GM18526 (cell line): ENCODE results near the gene TAL2.

Experiments
- POLR2A ChIP-seq: IDR thresholded peaks from 3 replicates; pipeline ENCODE4 v1.6.1; 2011; ENCODE audit not compliant: insufficient read length; ENCODE audit errors: extremely low read depth

Gene TAL2

DNA sequence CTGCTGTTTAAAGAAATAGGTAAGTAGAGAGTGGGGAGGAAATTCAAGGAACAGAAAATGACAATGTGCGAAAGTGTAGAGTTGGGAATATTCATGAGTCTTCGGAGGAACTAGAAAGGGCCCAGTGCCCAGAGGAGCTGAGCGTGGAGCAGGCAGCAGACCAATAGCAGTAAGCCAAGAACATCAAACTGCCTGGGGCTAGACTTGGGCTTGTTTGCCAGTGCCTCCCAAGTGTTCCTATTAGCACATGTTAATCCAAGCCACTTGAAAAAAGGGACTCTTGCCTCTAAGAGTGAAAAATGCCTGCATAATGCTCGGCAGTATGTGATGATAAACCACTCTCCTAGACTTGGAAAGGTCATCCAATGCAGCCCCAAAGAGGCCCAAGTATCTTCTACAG, 1.2 kb upstream of the TAL2 start:
- TF ChIP-seq POLR2A = no peak

DNA sequence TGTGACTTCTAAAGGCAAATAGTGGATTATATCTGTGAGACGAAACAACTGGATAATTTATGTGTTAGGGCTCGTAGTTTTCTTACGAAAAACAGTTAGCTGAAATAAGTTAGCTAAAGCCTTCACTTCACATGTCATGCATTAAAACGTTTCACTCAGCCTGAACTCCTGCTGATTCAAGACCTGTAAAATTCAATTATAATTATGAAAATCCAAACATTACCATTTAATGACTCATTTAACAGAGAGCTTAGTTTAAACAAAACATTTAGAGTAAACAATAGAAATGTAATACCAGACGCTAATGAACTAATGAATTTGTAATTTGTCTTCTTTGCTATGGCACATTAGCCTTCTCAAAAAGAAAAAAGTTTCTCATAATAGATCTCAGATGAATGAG, 1.7 kb downstream of the TAL2 start:
- no peak for TF ChIP-seq POLR2A

- TF ChIP-seq POLR2A = no peak
These were observed 5.6 kb downstream of the TAL2 start for GRCh38 chr9:105667867-105668266.

- no peak for TF ChIP-seq POLR2A
These were observed 8.1 kb downstream of the TAL2 start for GRCh38 chr9:105670315-105670714.

DNA sequence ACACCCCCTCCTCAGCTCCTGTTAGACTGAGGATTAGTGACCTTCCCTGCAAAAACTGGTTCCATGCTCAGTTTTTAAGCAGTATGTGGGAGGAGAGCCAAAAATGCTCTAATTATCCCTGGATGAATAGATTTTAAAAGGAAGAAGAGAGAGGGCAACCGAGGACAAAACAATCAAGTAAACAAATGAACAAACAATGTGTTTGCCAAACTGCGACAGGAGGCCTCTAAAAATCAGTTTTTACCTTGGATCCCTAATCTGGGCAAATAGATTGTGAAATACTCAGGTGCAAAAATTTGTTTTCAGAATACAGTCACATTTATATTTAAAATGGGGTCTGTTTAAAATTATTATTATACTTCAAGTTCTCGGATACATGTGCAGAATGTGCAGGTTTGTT, 8.5 kb downstream of the TAL2 start:
- TF ChIP-seq POLR2A = no peak

DNA sequence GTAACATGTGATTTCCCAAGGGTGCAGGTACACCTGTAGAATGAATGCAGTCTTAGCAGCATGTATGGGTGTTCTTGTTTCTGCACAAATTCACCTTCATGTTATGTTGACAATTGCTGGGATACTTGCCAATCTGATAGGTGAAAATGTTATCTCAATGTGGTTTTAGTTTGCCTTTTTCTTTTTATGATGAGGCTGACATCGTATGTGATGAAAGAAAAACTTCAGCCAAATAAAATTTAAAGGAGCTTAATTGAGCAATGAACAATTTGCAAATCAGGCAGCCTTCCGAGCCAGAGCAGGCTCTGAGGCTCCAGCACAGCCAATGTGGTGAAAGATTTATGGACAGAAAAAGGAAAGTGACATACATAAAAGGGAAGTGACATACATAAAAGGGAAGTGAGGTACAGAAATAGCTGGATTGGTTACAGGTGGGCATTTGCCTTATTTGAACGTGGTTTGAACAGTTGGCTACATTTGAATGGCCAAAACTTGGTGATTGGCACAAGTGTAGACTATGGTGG, 10.5 kb downstream of the TAL2 start:
- no peak for TF ChIP-seq POLR2A

DNA sequence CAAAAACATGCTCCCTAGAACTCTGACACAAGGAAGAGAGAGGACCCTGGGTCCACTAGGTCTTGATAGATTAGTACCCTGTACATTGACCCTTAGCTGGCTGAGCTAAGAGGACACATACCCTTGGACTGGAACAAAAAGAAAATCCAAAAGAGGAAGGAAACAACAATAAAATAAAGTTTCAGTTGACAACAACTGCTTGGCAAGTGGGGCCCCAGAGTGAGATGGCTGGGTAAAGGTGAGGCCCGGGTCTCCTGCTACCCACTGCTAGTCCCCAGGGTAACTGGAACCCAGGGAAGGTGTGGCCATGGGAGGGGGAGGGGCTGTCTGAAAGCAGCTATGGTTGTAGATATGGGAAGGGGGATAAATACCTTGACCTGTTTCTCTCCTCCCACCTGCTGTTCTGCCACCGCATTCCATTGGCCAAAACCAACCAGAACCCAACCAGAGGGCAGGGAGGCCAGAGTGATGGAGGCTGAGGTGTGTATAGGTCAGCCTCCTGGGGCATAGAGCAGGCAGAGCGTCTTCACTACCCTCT, 11.7 kb downstream of the TAL2 start:
- TF ChIP-seq POLR2A = no peak

GRCh38 chr9:105676351-105676923, 14.2 kb downstream of the TAL2 start:
- no peak for TF ChIP-seq POLR2A

DNA sequence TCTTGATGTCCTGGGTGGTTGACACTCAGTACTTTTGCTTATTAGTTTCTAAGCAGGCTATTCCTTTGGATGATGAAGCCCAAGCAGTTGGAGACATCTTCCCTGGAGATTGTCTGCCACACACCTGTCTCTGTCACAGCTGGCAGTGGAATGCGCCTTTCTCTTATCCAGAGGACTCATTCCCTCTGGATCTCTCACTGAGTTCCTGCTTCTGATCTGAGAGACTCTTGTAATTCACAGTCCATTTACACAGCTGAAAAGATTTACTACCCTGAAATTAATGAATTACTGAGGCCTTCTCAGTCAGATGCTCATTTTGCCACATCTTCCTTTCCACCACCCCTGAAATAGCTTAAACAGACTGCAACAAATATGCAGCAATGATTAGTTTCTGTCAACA, 15.9 kb downstream of the TAL2 start:
- no peak for TF ChIP-seq POLR2A

- no peak for TF ChIP-seq POLR2A
These were observed 16.5 kb downstream of the TAL2 start for GRCh38 chr9:105678781-105679180.

- no peak for TF ChIP-seq POLR2A
These were observed 17.2 kb downstream of the TAL2 start for GRCh38 chr9:105679257-105680022.

- TF ChIP-seq POLR2A = no peak
These were observed 19.1 kb downstream of the TAL2 start for GRCh38 chr9:105681313-105681712.

GRCh38 chr9:105681724-105682123, 19.5 kb downstream of the TAL2 start:
- TF ChIP-seq POLR2A = no peak

- no peak for TF ChIP-seq POLR2A
These were observed 21.5 kb downstream of the TAL2 start for GRCh38 chr9:105683688-105684275.

DNA sequence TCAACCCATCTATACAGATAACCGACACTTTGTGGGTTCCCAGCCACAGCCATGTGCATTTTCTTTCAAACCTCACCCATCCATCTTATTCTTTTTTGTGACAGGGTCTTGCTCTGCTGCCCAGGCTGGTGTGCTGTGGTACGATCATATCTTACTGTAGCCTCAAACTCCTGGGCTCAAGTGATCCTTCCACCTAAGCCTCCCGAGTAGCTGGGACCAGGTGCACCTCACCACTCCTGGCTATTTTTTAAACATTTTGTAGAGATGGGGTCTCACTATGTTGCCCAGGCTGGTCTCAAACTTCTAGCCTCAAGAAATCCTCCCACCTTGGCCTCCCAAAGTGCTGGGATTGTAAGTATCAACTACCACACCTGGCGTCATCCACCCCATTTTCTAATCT, 24.7 kb downstream of the TAL2 start:
- TF ChIP-seq POLR2A = no peak

DNA sequence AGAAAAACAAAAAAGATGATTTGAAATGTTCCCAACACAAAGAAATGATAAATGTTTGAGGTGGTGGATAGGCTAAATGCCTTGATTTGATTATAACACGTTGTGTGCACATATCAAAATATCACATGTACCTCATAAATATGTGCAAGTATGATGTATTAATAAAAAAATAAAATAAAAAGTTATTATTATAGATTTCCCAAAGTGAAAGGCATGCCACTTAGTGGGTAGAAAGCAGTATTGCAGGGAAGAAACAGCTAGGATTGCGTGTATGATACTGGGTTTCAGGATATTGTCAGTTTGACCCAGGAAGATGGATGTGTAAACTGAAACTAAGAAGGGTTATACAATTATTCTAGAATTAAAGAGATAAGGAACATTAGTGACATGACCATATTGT, 28.5 kb downstream of the TAL2 start:
- no peak for TF ChIP-seq POLR2A
